Measurements from ENCODE around the gene HMGN1.

- TF ChIP-seq CTCF (conservative IDR thresholded peaks at IDR 0.05; ENCODE audit: low read length) (no peak), EZH2phosphoT487 (IDR thresholded peaks at IDR 0.05; ENCODE audit: borderline replicate concordance) (no peak)
Measured at GRCh38 chr21:39363607-39364555, 15.0 kb upstream of the HMGN1 start.

Measured in Loucy (cell line).